Measurements from ENCODE around the gene P3H1. TPM values are rescaled to one million over a fixed set of nuclear protein-coding genes. Genes with fewer than 3 reads are reported as not detected.
A peak's percentile ranks its signal among the peaks of the same experiment; 100 is the strongest.
"Not testable (repeated sequence)": the region's sequence is repeated elsewhere in the genome, so short reads cannot be mapped to it uniquely, and the experiment has no call there.

The P3H1 gene
- total RNA-seq, 1 experiment from 2014 or later, result 27.9 TPM

GRCh38 chr1:42720868-42721267 is 46.0 kb downstream of the P3H1 start:
- DNase-seq, result no peak
- TF ChIP-seq, protein P1, sequence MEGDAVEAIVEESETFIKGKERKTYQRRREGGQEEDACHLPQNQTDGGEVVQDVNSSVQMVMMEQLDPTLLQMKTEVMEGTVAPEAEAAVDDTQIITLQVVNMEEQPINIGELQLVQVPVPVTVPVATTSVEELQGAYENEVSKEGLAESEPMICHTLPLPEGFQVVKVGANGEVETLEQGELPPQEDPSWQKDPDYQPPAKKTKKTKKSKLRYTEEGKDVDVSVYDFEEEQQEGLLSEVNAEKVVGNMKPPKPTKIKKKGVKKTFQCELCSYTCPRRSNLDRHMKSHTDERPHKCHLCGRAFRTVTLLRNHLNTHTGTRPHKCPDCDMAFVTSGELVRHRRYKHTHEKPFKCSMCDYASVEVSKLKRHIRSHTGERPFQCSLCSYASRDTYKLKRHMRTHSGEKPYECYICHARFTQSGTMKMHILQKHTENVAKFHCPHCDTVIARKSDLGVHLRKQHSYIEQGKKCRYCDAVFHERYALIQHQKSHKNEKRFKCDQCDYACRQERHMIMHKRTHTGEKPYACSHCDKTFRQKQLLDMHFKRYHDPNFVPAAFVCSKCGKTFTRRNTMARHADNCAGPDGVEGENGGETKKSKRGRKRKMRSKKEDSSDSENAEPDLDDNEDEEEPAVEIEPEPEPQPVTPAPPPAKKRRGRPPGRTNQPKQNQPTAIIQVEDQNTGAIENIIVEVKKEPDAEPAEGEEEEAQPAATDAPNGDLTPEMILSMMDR (IDR thresholded peaks at IDR 0.05; ENCODE audit: unreplicated experiment), result no peak
- Mint-ChIP-seq H3K27me3 (ENCODE audit: unreplicated experiment) (no peaks in the 10 kb centered on the region), H3K4me1 (ENCODE audit: low read depth, unreplicated experiment) (peaks cover 9% of the 10 kb centered on the region), H3K4me3 (ENCODE audit: low read depth, unreplicated experiment) (no peak overlapping the region), H3K9me3 (ENCODE audit: low read depth, unreplicated experiment) (no peaks in the 10 kb centered on the region), H3K36me3 (ENCODE audit: insufficient read depth, unreplicated experiment) (peaks cover 28% of the 10 kb centered on the region), H3K27ac (ENCODE audit: unreplicated experiment) (peak overlapping the region; percentile 29)
- intact Hi-C loops (cut with micrococcal nuclease; ENCODE audit: unreplicated experiment), result no loop called here
- BruUV-seq (replicated peaks), result no TSS peak
- CTCF ChIA-PET, result no interaction called here

GRCh38 chr1:42714441-42714840 is 52.4 kb downstream of the P3H1 start:
- BruUV-seq (replicated peaks); H3K9me3 Mint-ChIP-seq (ENCODE audit: low read depth, unreplicated experiment); H3K27ac Mint-ChIP-seq (ENCODE audit: unreplicated experiment); DNase-seq; H3K27me3 Mint-ChIP-seq (ENCODE audit: unreplicated experiment); CTCF ChIA-PET; H3K4me3 Mint-ChIP-seq (ENCODE audit: low read depth, unreplicated experiment); intact Hi-C loops (cut with micrococcal nuclease; ENCODE audit: unreplicated experiment): not testable (repeated sequence)
- peaks cover 64% of the 10 kb centered on the region for H3K36me3 Mint-ChIP-seq (ENCODE audit: insufficient read depth, unreplicated experiment)
- peaks cover 19% of the 10 kb centered on the region for H3K4me1 Mint-ChIP-seq (ENCODE audit: low read depth, unreplicated experiment)

DNA sequence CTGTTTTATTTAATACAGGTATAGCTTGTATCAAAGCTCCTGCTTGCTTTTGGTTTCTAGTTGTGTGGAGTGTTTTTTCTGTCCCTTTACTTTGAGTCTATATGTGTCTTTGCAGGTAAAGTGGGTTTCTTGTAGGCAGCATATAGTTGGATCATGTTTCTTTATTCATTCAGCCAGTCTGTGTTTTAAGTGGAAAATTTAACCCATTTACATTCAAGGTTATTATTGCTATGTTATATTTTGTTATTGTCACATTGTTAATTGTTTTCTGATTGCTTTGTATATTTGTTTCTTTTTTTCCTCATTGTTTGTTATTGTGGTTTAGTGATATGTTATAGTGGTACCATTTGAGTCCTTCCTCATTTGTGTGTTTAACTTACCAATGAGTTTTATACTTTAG is 53.5 kb downstream of the P3H1 start:
- H3K4me1 Mint-ChIP-seq (ENCODE audit: low read depth, unreplicated experiment), result peaks cover 19% of the 10 kb centered on the region
- H3K36me3 Mint-ChIP-seq (ENCODE audit: insufficient read depth, unreplicated experiment), result peaks cover 63% of the 10 kb centered on the region
- CTCF ChIA-PET, result no interaction called here

DNA sequence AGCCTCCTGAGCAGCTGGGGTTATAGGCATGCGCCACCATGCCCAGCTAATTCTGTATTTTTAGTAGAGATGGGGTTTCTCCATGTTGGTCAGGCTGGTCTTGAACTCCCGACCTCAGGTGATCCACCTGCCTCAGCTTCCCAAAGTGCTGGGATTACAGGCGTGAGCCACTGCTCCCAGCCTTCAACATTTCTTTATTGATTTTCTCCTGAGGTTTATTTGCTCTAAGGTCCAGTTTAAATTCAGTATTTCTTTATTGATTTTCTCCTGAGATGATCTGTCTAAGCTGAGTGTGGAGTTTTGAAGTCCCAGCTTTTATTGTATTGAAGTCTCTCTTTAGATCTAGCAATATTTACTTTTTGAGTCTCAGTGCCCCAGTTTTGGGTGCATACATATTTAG is 54.0 kb downstream of the P3H1 start:
- intact Hi-C loops (cut with micrococcal nuclease; ENCODE audit: unreplicated experiment); BruUV-seq (replicated peaks); H3K9me3 Mint-ChIP-seq (ENCODE audit: low read depth, unreplicated experiment); H3K4me3 Mint-ChIP-seq (ENCODE audit: low read depth, unreplicated experiment); CTCF ChIA-PET; DNase-seq; H3K27ac Mint-ChIP-seq (ENCODE audit: unreplicated experiment); H3K27me3 Mint-ChIP-seq (ENCODE audit: unreplicated experiment): not testable (repeated sequence)
- H3K4me1 Mint-ChIP-seq (ENCODE audit: low read depth, unreplicated experiment), result peaks cover 19% of the 10 kb centered on the region
- peaks cover 64% of the 10 kb centered on the region for H3K36me3 Mint-ChIP-seq (ENCODE audit: insufficient read depth, unreplicated experiment)

More for the DNA sequence above, 53.5 kb downstream of the P3H1 start:
- TF ChIP-seq, protein P1 (IDR thresholded peaks at IDR 0.05; ENCODE audit: unreplicated experiment), result no peak
- Mint-ChIP-seq H3K27ac (ENCODE audit: unreplicated experiment) (no peak overlapping the region), H3K9me3 (ENCODE audit: low read depth, unreplicated experiment) (no peaks in the 10 kb centered on the region), H3K27me3 (ENCODE audit: unreplicated experiment) (no peaks in the 10 kb centered on the region), H3K4me3 (ENCODE audit: low read depth, unreplicated experiment) (no peak overlapping the region)
- no peak for DNase-seq
- no TSS peak for BruUV-seq (replicated peaks)
- intact Hi-C loops (cut with micrococcal nuclease; ENCODE audit: unreplicated experiment), result no loop called here

DNA sequence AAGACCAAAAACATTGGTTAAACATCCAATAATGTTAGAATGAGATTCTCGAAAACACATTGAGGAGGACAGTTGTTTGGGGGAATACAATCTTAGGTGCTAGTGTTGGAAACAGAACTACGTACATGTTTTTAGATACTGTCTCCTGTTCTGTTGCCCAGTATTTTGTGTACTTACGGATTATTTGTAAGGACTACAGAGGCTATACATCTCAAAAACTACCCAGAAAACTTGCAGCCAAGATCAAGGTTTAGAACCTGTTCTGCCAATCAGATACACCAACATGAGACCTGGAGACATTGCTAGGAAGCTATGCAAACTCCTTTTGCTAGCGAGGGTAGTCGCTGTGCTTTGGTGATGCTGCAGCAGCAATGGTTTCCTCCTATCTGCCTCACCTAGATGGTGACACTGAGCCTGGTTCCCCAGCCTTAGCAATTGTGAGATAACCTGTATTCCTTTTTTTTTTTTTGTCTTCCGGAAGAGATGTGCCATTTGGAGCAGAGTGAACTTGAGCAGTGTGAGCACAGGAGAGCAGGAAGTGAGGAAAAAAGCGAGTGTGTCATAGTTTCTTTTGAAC is 62.9 kb downstream of the P3H1 start:
- H3K4me1 Mint-ChIP-seq (ENCODE audit: low read depth, unreplicated experiment), result peaks cover 11% of the 10 kb centered on the region
- H3K36me3 Mint-ChIP-seq (ENCODE audit: insufficient read depth, unreplicated experiment), result peaks cover 90% of the 10 kb centered on the region
- CTCF ChIA-PET, result no interaction called here
- intact Hi-C loops (cut with micrococcal nuclease; ENCODE audit: unreplicated experiment), result no loop called here
- no peaks in the 10 kb centered on the region for H3K9me3 Mint-ChIP-seq (ENCODE audit: low read depth, unreplicated experiment)
- no peak for DNase-seq
- no TSS peak for BruUV-seq (replicated peaks)
- H3K27ac Mint-ChIP-seq (ENCODE audit: unreplicated experiment), result peak overlapping the region; percentile 84
- no peaks in the 10 kb centered on the region for H3K27me3 Mint-ChIP-seq (ENCODE audit: unreplicated experiment)
- no peak overlapping the region for H3K4me3 Mint-ChIP-seq (ENCODE audit: low read depth, unreplicated experiment)
- TF ChIP-seq, protein P1 (IDR thresholded peaks at IDR 0.05; ENCODE audit: unreplicated experiment), result no peak

Data from Calu3 (cell line).